CD4-positive, alpha-beta memory T cell (primary cell): ENCODE measurements around the gene PTRHD1. TPM values are rescaled to one million over a fixed set of nuclear protein-coding genes. Genes with fewer than 3 reads are reported as not detected.

Experiments used
- CTCF ChIA-PET: fragments of 350-600 bp; sonication (Branson Sonifier 250); formaldehyde crosslinking; loops from one replicate; lab custom pipeline; 2021; ENCODE audit warnings: inconsistent platforms; ENCODE audit not compliant: partially characterized antibody; lab: Charles Lee
- POLR2A ChIA-PET: fragments of 350-600 bp; sonication (Branson Sonifier 250); formaldehyde crosslinking; loops from one replicate; lab custom pipeline; 2021; ENCODE audit not compliant: partially characterized antibody; lab: Charles Lee
- DNase-seq, 5 donors: peaks; one replicate each; pipeline versions ENCODE4 v3.0.0 to v3.0.0-alpha.2; 2020 to 2022; ENCODE audit warnings: mixed read lengths in 1 of 5
- H3K27ac ChIP-seq: one replicate; pipeline ENCODE4 v1.7.0; 2013; ENCODE audit warnings: low read depth, low read length
- H3K27me3 ChIP-seq: 2 replicates; pipeline ENCODE4 v1.7.0; 2013; ENCODE audit warnings: mild to moderate bottlenecking, low read length, moderate library complexity; ENCODE audit not compliant: insufficient read depth
- H3K36me3 ChIP-seq: 2 replicates; pipeline ENCODE4 v1.7.0; 2013; ENCODE audit warnings: mild to moderate bottlenecking, low read length, moderate library complexity; ENCODE audit not compliant: insufficient read depth
- H3K4me1 ChIP-seq: 2 replicates; pipeline ENCODE4 v1.7.0; 2013; ENCODE audit warnings: mild to moderate bottlenecking, low read length, moderate library complexity; ENCODE audit not compliant: insufficient read depth
- H3K4me3 ChIP-seq, 2 donors: one replicate each; pipeline ENCODE4 v1.7.0; 2013; ENCODE audit warnings: low read length in 2 of 2, mild to moderate bottlenecking in 1 of 2
- H3K9me3 ChIP-seq, 2 donors: one replicate each; pipeline ENCODE4 v1.7.0; 2013; ENCODE audit warnings: low read length in 2 of 2, control low read depth in 1 of 2; ENCODE audit not compliant: control insufficient read depth in 1 of 2
- H3K27ac Mint-ChIP-seq, 7 donors: one replicate each; pipeline ENCODE4 v1.8.0; 2020 to 2021; ENCODE audit warnings: mixed read lengths in 7 of 7, mild to moderate bottlenecking in 6 of 7, inconsistent platforms in 3 of 7, moderate library complexity in 3 of 7
- H3K27me3 Mint-ChIP-seq, 2 donors: one replicate each; pipeline ENCODE4 v1.8.0; 2020 to 2021; ENCODE audit warnings: mixed read lengths in 2 of 2
- H3K36me3 Mint-ChIP-seq, 2 donors: one replicate each; pipeline ENCODE4 v1.8.0; 2020 to 2021; ENCODE audit warnings: mixed read lengths in 2 of 2, inconsistent platforms in 1 of 2, mild to moderate bottlenecking in 1 of 2
- H3K4me1 Mint-ChIP-seq, 4 donors: one replicate each; pipeline ENCODE4 v1.8.0; 2020 to 2021; ENCODE audit warnings: mixed read lengths in 4 of 4, mild to moderate bottlenecking in 1 of 4
- H3K4me3 Mint-ChIP-seq, 8 donors: one replicate each; pipeline ENCODE4 v1.8.0; 2020 to 2021; ENCODE audit warnings: mixed read lengths in 8 of 8, mild to moderate bottlenecking in 7 of 8, moderate library complexity in 6 of 8, inconsistent platforms in 3 of 8
- H3K9me3 Mint-ChIP-seq, 8 donors: one replicate each; pipeline ENCODE4 v1.8.0; 2020 to 2021; ENCODE audit warnings: mixed read lengths in 8 of 8, mild to moderate bottlenecking in 5 of 8, inconsistent platforms in 3 of 8, moderate library complexity in 1 of 8
- intact Hi-C: fragments of 100-400 bp; cut with micrococcal nuclease; formaldehyde crosslinking; loops from one replicate; pipeline ENCODE4 v1.15.1; 2023
- polyA plus RNA-seq, 2 donors: library from polyadenylated mRNA; unstranded; fragments of 300-500 nt; fragmentation: Illumina TruSeq; gene quantifications; one replicate each; pipeline ENCODE4 v1.2.3, GENCODE V29; 2021
- total RNA-seq, 2 experiments: library from RNA; stranded (reverse); gene quantifications; one replicate each; pipeline ENCODE4 v1.2.3, GENCODE V29; 2021

Gene PTRHD1
- total and polyA plus RNA-seq, 4 experiments from 2014 or later = 12.0 to 52.1 (median 30.7) TPM

DNA sequence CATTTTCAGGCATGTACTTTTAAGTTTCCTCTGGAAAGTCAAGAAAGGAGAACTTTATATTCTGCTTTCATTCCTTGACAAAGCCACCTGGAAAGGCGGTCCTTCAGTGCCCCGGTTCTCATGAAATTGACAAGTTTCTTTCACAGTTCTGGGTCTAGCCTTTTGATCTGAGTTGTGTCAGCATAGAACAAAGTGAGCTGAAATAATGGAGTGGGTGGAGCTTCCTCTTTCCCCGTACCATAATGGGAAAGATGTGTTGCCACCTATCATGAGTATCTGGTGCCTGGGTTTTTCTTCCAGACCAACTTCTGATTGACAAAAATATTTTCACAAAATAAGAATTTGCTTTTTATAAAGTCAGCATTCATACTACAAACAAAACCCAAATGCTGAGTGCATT lies 49.3 kb downstream of the PTRHD1 start:
- H3K36me3 Mint-ChIP-seq = peaks cover 32 to 45% of the 10 kb centered on the region in 2 donors
- H3K9me3 ChIP-seq = no peaks in the 10 kb centered on the region
- CTCF ChIA-PET = no interaction called here
- H3K9me3 Mint-ChIP-seq = no peaks in the 10 kb centered on the region
- no peak overlapping the region for H3K27ac Mint-ChIP-seq
- intact Hi-C loops = no loop called here
- no peak for DNase-seq
- no peaks in the 10 kb centered on the region for H3K27me3 Mint-ChIP-seq
- peaks cover 5% of the 10 kb centered on the region for H3K36me3 ChIP-seq
- no peak overlapping the region for H3K4me3 Mint-ChIP-seq
- H3K4me1 ChIP-seq = peaks cover 4% of the 10 kb centered on the region
- POLR2A ChIA-PET = no interaction called here
- no peak overlapping the region for H3K4me3 ChIP-seq
- no peak overlapping the region for H3K27ac ChIP-seq
- H3K4me1 Mint-ChIP-seq = peaks cover 6 to 10% (median 8%) of the 10 kb centered on the region in 4 donors
- no peaks in the 10 kb centered on the region for H3K27me3 ChIP-seq

DNA sequence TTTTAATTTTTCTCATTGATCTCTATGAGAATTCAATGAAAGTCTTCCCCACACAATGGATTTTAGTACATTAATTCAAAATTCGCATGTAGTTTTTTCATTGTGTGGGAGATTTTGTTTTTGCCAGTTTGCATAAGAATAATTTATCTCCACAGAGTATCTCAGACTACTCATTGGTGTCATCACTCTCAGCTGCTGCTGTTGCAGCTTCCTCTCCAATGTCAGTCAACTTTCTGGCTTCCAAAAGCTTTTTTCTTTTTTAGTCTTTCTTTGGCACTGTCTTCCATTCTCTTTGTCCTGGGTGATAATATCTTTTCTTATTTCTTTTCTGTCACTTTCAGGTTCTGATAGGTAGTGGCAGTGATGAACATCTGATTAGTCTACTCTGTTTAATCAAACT lies 50.5 kb downstream of the PTRHD1 start:
- Histone ChIP-seq H3K27me3 (no peaks in the 10 kb centered on the region), H3K4me1 (peaks cover 4% of the 10 kb centered on the region), H3K36me3 (peaks cover 5% of the 10 kb centered on the region), H3K4me3 (no peak overlapping the region), H3K9me3 (no peaks in the 10 kb centered on the region), H3K27ac (no peak overlapping the region)
- intact Hi-C loops = no loop called here
- peaks cover 6 to 10% (median 8%) of the 10 kb centered on the region in 4 donors for H3K4me1 Mint-ChIP-seq
- DNase-seq = no peak
- no peaks in the 10 kb centered on the region for H3K9me3 Mint-ChIP-seq
- CTCF ChIA-PET = no interaction called here
- peak overlapping the region in 2 of 7 donors; percentile 29 to 76 for H3K27ac Mint-ChIP-seq
- no peaks in the 10 kb centered on the region for H3K27me3 Mint-ChIP-seq
- peaks cover 32 to 45% of the 10 kb centered on the region in 2 donors for H3K36me3 Mint-ChIP-seq
- H3K4me3 Mint-ChIP-seq = no peak overlapping the region
- POLR2A ChIA-PET = no interaction called here

DNA sequence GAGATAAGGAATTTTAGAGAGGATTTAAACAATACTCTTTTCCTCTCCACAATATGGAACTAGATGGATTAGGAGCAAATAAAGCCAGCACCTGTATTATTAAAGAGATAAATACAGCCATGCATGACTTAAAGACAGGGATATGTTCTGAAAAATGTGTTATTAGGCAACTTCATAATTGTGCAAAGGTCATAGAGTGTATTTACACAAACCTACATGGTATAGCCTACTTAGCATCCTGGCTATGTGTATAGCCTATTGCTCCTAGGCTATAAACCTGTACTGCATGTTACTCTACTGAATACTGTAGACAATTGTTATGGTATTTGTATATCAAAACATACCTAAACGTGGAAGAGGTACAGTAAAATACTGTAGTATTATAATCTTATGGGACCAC lies 53.0 kb downstream of the PTRHD1 start:
- Histone ChIP-seq H3K36me3 (peaks cover 5% of the 10 kb centered on the region), H3K27ac (no peak overlapping the region), H3K4me3 (no peak overlapping the region), H3K27me3 (no peaks in the 10 kb centered on the region), H3K4me1 (peaks cover 4% of the 10 kb centered on the region), H3K9me3 (no peaks in the 10 kb centered on the region)
- peaks cover 6 to 10% (median 7%) of the 10 kb centered on the region in 4 donors for H3K4me1 Mint-ChIP-seq
- H3K27me3 Mint-ChIP-seq = no peaks in the 10 kb centered on the region
- peak overlapping the region in 1 of 7 donors; percentile 23 for H3K27ac Mint-ChIP-seq
- DNase-seq = no peak
- intact Hi-C loops = no loop called here
- ChIA-PET POLR2A (no interaction called here), CTCF (no interaction called here)
- H3K9me3 Mint-ChIP-seq = no peaks in the 10 kb centered on the region
- no peak overlapping the region for H3K4me3 Mint-ChIP-seq
- H3K36me3 Mint-ChIP-seq = peaks cover 26 to 46% of the 10 kb centered on the region in 2 donors

Other genes starting within 250 kb of the PTRHD1 start
- 1 to 10 TPM; 4.6 to 6.1 TPM for gene CENPO, start within 50 bp of the PTRHD1 start, total RNA-seq
- gene CENPO, start within 50 bp of the PTRHD1 start, polyA plus RNA-seq = 1 to 10 TPM; 1.6 to 2.5 TPM
- gene ADCY3, start 126.8 kb upstream of the PTRHD1 start, total RNA-seq = 10 to 100 TPM; 14.7 to 14.9 TPM
- 10 to 100 TPM in 1 of 2 donors, 1 to 10 TPM in 1; 9.2 to 15.0 TPM for gene ADCY3, start 126.8 kb upstream of the PTRHD1 start, polyA plus RNA-seq
- gene DNAJC27, start 178.6 kb upstream of the PTRHD1 start, total RNA-seq = 10 to 100 TPM; 13.2 to 14.2 TPM
- gene DNAJC27, start 178.6 kb upstream of the PTRHD1 start, polyA plus RNA-seq = 1 to 10 TPM; 3.1 to 3.8 TPM
- gene EFR3B, start 248.7 kb upstream of the PTRHD1 start, total RNA-seq = under 1 TPM; 0.12 to 0.14 TPM
- under 1 TPM in 1 of 2 donors, not detected in 1; 0.07 TPM for gene EFR3B, start 248.7 kb upstream of the PTRHD1 start, polyA plus RNA-seq